ENCODE data around the gene CYB5R4. TPM values are rescaled to one million over a fixed set of nuclear protein-coding genes. Genes with fewer than 3 reads are reported as not detected.

The CYB5R4 gene
- total RNA-seq, 2 experiments from 2014 or later, result 36.0 to 36.1 TPM

DNA sequence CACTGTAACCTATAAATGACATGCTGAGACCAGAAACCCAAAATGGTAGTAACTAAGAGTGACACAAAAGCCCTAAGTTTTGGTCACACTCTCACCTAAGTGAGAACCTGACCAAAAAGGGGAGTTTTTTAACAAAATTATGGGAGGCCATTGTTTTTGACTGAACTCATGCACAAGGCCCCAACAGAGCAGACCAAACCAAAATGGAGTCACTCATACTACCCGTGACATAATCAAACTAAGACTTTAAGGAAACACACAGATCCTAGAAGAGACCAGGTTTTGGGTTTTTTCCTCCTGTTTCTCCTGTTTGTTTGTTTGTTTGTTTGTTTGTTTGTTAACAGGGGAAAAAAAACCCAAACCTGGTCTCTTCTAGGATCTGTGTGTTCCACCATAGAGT, 124.9 kb downstream of the CYB5R4 start:
- Mint-ChIP-seq H3K4me1 (no peaks in the 10 kb centered on the region), H3K9me3 (no peaks in the 10 kb centered on the region), H3K27me3 (no peaks in the 10 kb centered on the region), H3K27ac (no peak overlapping the region), H3K36me3 (ENCODE audit: low read depth) (no peaks in the 10 kb centered on the region), H3K4me3 (no peak overlapping the region)
- no peak for DNase-seq
- POLR2A ChIA-PET, result no interaction called here
- CTCF ChIA-PET, result no interaction called here

DNA sequence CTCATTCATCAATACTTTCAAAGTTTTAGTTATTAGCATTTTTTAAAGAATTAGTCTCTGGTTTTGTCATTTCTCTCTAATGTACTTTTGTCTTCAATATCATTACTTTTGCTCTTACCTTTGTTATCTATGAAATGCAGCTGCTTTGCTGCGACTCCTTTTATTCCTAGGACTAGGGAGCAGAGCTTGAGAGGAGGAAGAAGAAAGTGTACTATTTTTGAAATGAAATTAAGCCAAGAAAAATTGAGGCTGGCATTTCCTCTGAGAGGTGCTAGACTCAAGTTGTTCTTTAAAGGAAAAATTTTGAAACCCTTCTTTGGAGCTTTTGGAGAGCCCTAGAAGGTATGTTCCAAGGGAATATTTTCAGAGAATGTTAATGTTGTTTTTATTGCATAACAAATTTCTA, 125.8 kb downstream of the CYB5R4 start:
- H3K9me3 Mint-ChIP-seq, result no peaks in the 10 kb centered on the region
- H3K36me3 Mint-ChIP-seq (ENCODE audit: low read depth), result no peaks in the 10 kb centered on the region
- DNase-seq, result no peak
- no peak overlapping the region for H3K27ac Mint-ChIP-seq
- no peaks in the 10 kb centered on the region for H3K4me1 Mint-ChIP-seq
- H3K4me3 Mint-ChIP-seq, result no peak overlapping the region
- POLR2A ChIA-PET, result no interaction called here
- CTCF ChIA-PET, result no interaction called here
- H3K27me3 Mint-ChIP-seq, result no peaks in the 10 kb centered on the region

DNA sequence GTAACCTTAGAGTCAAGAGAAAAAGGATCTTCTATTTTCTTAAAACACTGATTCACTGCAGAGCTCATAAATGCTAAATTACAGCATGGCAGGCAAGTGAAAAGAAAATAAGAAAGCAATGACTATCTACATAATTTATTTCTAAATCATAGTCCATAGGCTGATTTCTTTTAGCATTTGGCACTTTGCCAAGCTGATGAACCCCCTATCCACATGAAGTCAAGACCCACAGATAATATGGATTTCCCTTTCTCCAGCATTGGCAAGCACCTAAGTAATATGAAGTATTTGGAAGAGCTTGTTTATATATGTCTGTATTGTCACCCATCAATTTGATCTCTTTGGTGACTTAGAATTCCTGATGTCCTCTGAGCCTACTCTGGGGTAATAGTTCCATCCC, 126.2 kb downstream of the CYB5R4 start:
- no peaks in the 10 kb centered on the region for H3K9me3 Mint-ChIP-seq
- ChIA-PET POLR2A (no interaction called here), CTCF (no interaction called here)
- no peaks in the 10 kb centered on the region for H3K4me1 Mint-ChIP-seq
- H3K27ac Mint-ChIP-seq, result no peak overlapping the region
- H3K27me3 Mint-ChIP-seq, result no peaks in the 10 kb centered on the region
- no peaks in the 10 kb centered on the region for H3K36me3 Mint-ChIP-seq (ENCODE audit: low read depth)
- no peak for DNase-seq
- no peak overlapping the region for H3K4me3 Mint-ChIP-seq

DNA sequence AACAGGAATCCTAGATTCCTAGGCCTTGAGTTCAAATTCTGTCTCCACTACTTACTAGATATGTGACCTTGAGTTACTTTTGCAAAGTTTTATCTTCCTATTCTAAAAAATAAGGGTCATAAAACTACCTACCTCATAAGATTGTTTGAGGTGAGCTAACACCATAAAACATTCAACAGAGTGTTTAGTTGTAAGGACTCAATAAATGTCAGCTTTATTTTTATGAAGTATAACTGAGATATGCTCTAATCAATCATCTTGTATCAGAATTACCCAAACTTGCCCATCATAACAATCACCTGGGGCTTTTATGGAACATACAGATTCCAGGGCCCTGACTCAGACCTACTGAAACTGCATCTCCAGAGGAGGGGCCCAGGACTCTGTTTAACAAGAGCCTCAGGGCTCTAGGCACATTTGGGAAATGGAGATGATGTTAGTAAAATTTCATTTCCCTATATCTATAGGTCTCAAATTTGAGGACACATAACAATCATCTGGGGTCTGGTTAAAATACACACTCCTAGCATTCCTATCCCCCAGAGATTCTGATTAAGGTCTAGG, 138.6 kb downstream of the CYB5R4 start:
- ChIA-PET CTCF (no interaction called here), POLR2A (no interaction called here)
- DNase-seq, result no peak
- peaks cover 2% of the 10 kb centered on the region for H3K9me3 Mint-ChIP-seq
- no peaks in the 10 kb centered on the region for H3K4me1 Mint-ChIP-seq
- no peak overlapping the region for H3K27ac Mint-ChIP-seq
- no peaks in the 10 kb centered on the region for H3K36me3 Mint-ChIP-seq (ENCODE audit: low read depth)
- no peak overlapping the region for H3K4me3 Mint-ChIP-seq
- H3K27me3 Mint-ChIP-seq, result peaks cover 7% of the 10 kb centered on the region

DNA sequence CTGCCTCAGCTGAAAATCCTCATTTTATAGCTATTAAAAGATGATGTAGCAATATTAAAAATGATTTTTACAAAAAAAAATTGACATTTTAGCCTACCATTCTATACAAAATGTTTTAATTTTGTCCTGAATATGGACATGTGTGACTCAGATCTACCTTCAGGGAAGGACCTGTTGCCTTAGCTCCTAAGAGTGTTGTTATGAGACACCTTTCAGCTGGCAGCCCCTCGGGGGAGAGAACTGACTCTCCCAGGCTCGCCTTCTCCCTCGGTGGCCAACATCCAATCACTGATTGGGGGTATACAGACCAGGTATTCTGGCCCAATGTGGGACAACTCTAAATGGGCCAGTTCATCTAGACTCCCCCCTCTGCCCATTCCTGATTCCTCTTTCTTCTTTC, 141.6 kb downstream of the CYB5R4 start:
- DNase-seq, result no peak
- Mint-ChIP-seq H3K27me3 (peaks cover 14% of the 10 kb centered on the region), H3K36me3 (ENCODE audit: low read depth) (no peaks in the 10 kb centered on the region), H3K27ac (no peak overlapping the region), H3K4me3 (no peak overlapping the region), H3K4me1 (no peaks in the 10 kb centered on the region), H3K9me3 (no peaks in the 10 kb centered on the region)
- ChIA-PET POLR2A (no interaction called here), CTCF (no interaction called here)

DNA sequence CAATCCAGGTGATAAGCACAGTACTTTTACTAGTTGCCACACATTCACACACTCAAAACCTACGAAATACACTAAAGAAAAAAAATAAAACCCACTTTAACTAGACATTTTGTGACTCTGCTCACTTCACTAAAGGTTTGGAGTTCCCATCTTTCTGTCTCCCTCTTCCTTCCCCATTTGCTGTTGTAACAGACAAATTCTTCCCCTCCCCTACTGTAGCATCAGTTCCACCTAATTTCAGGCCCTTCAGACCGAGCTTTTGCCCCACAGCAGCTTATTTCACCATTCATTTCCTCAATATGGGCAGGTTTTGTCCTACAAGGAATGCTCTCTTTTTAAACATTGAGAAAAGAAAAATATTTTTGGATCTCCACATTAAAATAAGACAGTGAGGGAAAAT, 142.7 kb downstream of the CYB5R4 start:
- ChIA-PET POLR2A (no interaction called here), CTCF (no interaction called here)
- no peaks in the 10 kb centered on the region for H3K4me1 Mint-ChIP-seq
- no peak for DNase-seq
- no peaks in the 10 kb centered on the region for H3K36me3 Mint-ChIP-seq (ENCODE audit: low read depth)
- no peak overlapping the region for H3K4me3 Mint-ChIP-seq
- H3K9me3 Mint-ChIP-seq, result no peaks in the 10 kb centered on the region
- no peak overlapping the region for H3K27ac Mint-ChIP-seq
- peaks cover 14% of the 10 kb centered on the region for H3K27me3 Mint-ChIP-seq

DNA sequence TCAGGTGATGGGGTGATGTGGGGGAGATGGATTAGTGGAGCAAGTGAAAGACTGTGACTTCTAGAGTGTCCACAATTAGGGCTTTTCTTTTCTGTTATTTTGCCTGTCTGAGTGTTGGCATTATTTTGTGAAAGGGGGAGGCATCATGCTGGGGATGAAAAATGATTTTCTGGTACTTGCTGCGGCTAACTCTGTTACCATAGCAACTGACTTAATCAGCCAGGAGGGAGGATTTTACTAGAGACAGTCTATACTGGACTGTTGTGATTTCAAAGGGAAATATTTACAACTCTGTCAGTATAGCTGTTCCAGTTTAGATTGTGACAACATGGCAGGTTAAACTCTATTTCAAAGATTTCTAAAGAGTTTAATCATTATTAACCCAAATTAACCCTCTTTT, 143.6 kb downstream of the CYB5R4 start:
- Mint-ChIP-seq H3K4me3 (no peak overlapping the region), H3K27ac (no peak overlapping the region), H3K36me3 (ENCODE audit: low read depth) (no peaks in the 10 kb centered on the region), H3K9me3 (no peaks in the 10 kb centered on the region), H3K27me3 (peaks cover 14% of the 10 kb centered on the region), H3K4me1 (no peaks in the 10 kb centered on the region)
- DNase-seq, result no peak
- ChIA-PET POLR2A (no interaction called here), CTCF (no interaction called here)

DNA sequence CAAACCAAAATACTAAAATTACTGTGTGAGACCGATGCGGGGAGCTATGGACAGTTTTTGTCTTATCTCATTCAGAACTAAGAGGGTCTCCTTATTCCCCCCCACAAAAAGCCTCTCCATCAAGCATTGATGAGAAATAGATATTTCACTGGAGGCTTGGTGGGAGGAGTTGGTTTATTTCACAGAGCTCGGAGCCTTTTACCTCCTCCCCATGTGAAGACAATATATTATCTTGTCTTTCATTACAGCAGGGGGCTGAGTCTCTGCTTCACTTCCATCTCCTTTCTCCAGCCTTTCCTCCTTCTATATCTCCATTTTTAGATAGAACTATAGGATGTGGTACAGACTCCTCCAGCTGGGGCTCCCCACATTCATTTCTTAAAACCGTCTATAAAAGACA, 144.2 kb downstream of the CYB5R4 start:
- Mint-ChIP-seq H3K27me3 (peaks cover 16% of the 10 kb centered on the region), H3K36me3 (ENCODE audit: low read depth) (no peaks in the 10 kb centered on the region), H3K4me3 (no peak overlapping the region), H3K27ac (no peak overlapping the region), H3K4me1 (no peaks in the 10 kb centered on the region), H3K9me3 (no peaks in the 10 kb centered on the region)
- POLR2A ChIA-PET, result no interaction called here
- no peak for DNase-seq
- CTCF ChIA-PET, result no interaction called here

DNA sequence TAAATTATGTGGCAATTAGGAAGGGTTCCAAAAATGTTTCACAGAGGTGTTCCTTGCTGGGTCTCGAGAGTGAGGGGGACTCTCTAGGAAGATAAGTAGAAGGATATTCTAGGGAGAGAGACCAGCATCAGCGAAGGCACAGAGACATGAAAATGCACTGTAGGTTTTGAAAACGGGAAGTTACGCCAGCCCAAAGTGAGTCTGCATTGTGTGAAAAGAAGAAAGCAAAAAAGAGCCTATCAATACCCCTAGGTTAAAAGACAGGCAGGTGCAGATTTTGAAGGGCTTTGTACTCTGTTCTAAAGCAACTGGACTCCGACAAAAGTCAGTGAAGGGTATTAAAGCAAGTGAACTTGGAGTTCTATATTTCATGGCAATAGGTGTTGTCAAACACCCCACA, 148.4 kb downstream of the CYB5R4 start:
- Mint-ChIP-seq H3K4me1 (no peaks in the 10 kb centered on the region), H3K4me3 (no peak overlapping the region), H3K9me3 (no peaks in the 10 kb centered on the region), H3K27me3 (peaks cover 9% of the 10 kb centered on the region), H3K36me3 (ENCODE audit: low read depth) (no peaks in the 10 kb centered on the region), H3K27ac (no peak overlapping the region)
- DNase-seq, result no peak
- POLR2A ChIA-PET, result no interaction called here
- CTCF ChIA-PET, result no interaction called here

DNA sequence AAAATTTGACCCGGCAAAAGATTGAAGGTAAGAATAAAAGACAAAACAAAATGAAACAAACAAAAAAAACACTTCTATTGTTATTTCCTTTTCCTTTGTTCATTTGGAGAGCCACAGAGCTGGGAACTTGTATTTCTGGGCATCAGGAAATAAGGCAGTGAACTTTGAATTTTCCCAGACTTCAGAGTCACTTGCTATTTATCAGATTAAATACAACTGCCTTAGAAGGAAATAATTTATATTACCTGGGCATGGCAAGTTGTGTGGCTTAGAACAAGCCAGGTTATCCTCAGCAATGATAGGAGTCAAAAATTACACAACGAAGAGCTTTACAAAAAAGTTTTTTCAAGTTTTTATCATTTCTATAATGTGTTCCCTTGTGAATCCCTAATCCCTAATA, 153.9 kb downstream of the CYB5R4 start:
- Mint-ChIP-seq H3K4me3 (no peak overlapping the region), H3K4me1 (no peaks in the 10 kb centered on the region), H3K36me3 (ENCODE audit: low read depth) (no peaks in the 10 kb centered on the region), H3K27ac (no peak overlapping the region), H3K9me3 (no peaks in the 10 kb centered on the region), H3K27me3 (peaks cover under 1% of the 10 kb centered on the region)
- no peak for DNase-seq
- ChIA-PET CTCF (no interaction called here), POLR2A (no interaction called here)

DNA sequence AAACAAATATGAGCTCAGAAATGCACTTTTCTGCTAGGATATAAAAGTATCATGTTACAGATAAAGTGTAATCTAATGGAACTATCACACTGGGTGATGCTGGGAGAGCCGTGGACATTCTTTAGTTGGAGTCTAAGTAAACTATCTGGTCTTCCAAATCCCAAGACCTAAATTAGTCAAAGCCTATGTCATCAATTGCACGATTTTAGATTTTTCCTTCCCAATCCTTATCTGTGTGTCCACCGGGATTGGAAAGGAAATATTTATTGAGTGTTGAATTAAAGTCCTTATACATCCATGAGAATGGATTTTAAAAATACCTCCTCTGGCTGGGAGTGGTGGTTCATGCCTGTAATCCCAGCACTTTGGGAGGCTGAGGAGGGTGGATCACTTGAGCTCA, 154.4 kb downstream of the CYB5R4 start:
- ChIA-PET CTCF (no interaction called here), POLR2A (no interaction called here)
- no peak overlapping the region for H3K27ac Mint-ChIP-seq

DNA sequence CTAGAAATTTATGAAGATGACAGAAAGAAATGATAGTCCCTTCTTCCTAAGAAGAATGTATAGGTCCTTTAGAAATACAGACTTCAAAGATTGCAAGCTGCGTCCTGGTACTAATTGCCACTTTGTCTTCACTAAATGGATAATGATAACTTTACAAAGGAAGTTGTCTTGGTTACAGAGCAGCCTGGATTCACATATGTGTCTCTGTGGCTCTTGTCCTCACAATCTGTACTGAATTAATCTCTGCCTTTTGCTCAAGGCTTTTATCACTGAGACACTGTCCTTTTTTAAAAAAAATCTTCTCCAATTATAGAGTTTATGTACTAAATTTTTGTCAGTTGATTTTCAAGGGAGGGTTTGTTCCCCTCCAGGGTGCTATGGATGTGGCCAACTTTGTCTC, 156.5 kb downstream of the CYB5R4 start:
- H3K9me3 Mint-ChIP-seq, result no peaks in the 10 kb centered on the region
- no peak for DNase-seq
- H3K4me1 Mint-ChIP-seq, result no peaks in the 10 kb centered on the region
- ChIA-PET POLR2A (no interaction called here), CTCF (no interaction called here)
- H3K27me3 Mint-ChIP-seq, result no peaks in the 10 kb centered on the region
- no peak overlapping the region for H3K4me3 Mint-ChIP-seq
- H3K27ac Mint-ChIP-seq, result no peak overlapping the region
- no peaks in the 10 kb centered on the region for H3K36me3 Mint-ChIP-seq (ENCODE audit: low read depth)

More for the DNA sequence above, 154.4 kb downstream of the CYB5R4 start:
- no peaks in the 10 kb centered on the region for H3K36me3 Mint-ChIP-seq (ENCODE audit: low read depth)
- no peaks in the 10 kb centered on the region for H3K27me3 Mint-ChIP-seq
- H3K4me1 Mint-ChIP-seq, result no peaks in the 10 kb centered on the region
- no peaks in the 10 kb centered on the region for H3K9me3 Mint-ChIP-seq
- no peak overlapping the region for H3K4me3 Mint-ChIP-seq
- DNase-seq, result no peak

All from activated CD4-positive, alpha-beta memory T cell treated with anti-CD3 and anti-CD28 coated beads, Interleukin-2, amount 10 ng/mL, durations not matched to agents 7 days and 5 days (primary cell).